Neural cell (in vitro differentiated cells): Measurements from ENCODE around the gene PRKD1. TPM values are rescaled to one million over a fixed set of nuclear protein-coding genes. Genes with fewer than 3 reads are reported as not detected.

Experiments used
- H2AFZ ChIP-seq: fragments of 200-600, 300-800 bp; sonication (generic), shearing (Covaris generic); 2 replicates; pipeline ENCODE4 v1.6.0; 2014; ENCODE audit warnings: low read depth, mild to moderate bottlenecking, antibody characterized with exemption, low read length, moderate library complexity
- H3F3A ChIP-seq: fragments of 200-600 bp; shearing (Covaris generic); 2 replicates; pipeline ENCODE4 v1.6.1; 2016; ENCODE audit warnings: mild to moderate bottlenecking, moderate library complexity, mixed read lengths, antibody characterized with exemption, low read length; ENCODE audit not compliant: insufficient read depth, poor library complexity, severe bottlenecking
- H3K27ac ChIP-seq: fragments of 200-600, 300-800 bp; sonication (generic), shearing (Covaris generic); 2 replicates; pipeline ENCODE4 v1.5.1; 2014; ENCODE audit warnings: mild to moderate bottlenecking, low read length, moderate library complexity
- H3K27me3 ChIP-seq: fragments of 300-800, 200-600 bp; sonication (generic), shearing (Covaris generic); 2 replicates; pipeline ENCODE4 v1.6.0; 2014; ENCODE audit warnings: mild to moderate bottlenecking, low read depth, low read length, moderate library complexity; ENCODE audit not compliant: insufficient read depth
- H3K36me3 ChIP-seq: fragments of 300-800, 200-600 bp; sonication (generic), shearing (Covaris generic); 2 replicates; pipeline ENCODE4 v1.5.1; 2014; ENCODE audit warnings: mild to moderate bottlenecking, antibody characterized with exemption, low read length, moderate library complexity; ENCODE audit not compliant: insufficient read depth
- H3K4me2 ChIP-seq: fragments of 300-800, 200-600 bp; sonication (generic), shearing (Covaris generic); 2 replicates; pipeline ENCODE4 v1.6.0; 2014; ENCODE audit warnings: mild to moderate bottlenecking, low read length
- H3K4me3 ChIP-seq: fragments of 300-800, 200-600 bp; sonication (generic), shearing (Covaris generic); 2 replicates; pipeline ENCODE4 v1.5.1; 2014; ENCODE audit warnings: mild to moderate bottlenecking, low read length, moderate library complexity
- H3K79me2 ChIP-seq: fragments of 200-600 bp; shearing (Covaris generic); replicated peaks from 2 replicates; pipeline ENCODE4 v1.6.0; 2014; ENCODE audit warnings: mild to moderate bottlenecking, low read length, moderate library complexity; ENCODE audit not compliant: insufficient read depth
- H3K9ac ChIP-seq: fragments of 300-800, 200-600 bp; sonication (generic), shearing (Covaris generic); 2 replicates; pipeline ENCODE4 v1.6.1; 2016; ENCODE audit warnings: mild to moderate bottlenecking, low read length, mixed read lengths
- H3K9me2 ChIP-seq: fragments of 200-600 bp; shearing (Covaris generic); 2 replicates; pipeline ENCODE4 v1.6.1; 2016; ENCODE audit warnings: mild to moderate bottlenecking, low read length, mixed read lengths; ENCODE audit not compliant: insufficient read depth
- H3K9me3 ChIP-seq: fragments of 200-600, 300-800 bp; sonication (generic), shearing (Covaris generic); 2 replicates; pipeline ENCODE4 v1.6.1; 2016; ENCODE audit warnings: mild to moderate bottlenecking, mixed run types, low read length, moderate library complexity, mixed read lengths
- H4K20me1 ChIP-seq: fragments of 200-600 bp; shearing (Covaris generic); 2 replicates; pipeline ENCODE4 v1.6.1; 2016; ENCODE audit warnings: mild to moderate bottlenecking, mixed run types; ENCODE audit not compliant: insufficient read depth
- EP300 ChIP-seq: fragments of 450-650 bp; conservative IDR thresholded peaks from 2 replicates; pipeline ENCODE4 v1.6.1; 2014; ENCODE audit warnings: antibody characterized with exemption, mild to moderate bottlenecking, moderate library complexity; ENCODE audit not compliant: poor library complexity, severe bottlenecking
- EZH2 ChIP-seq: fragments of 200-600, 300-800 bp; shearing (Covaris generic), sonication (generic); IDR thresholded peaks from 2 replicates; pipeline ENCODE4 v1.6.1; 2014; ENCODE audit warnings: antibody characterized with exemption, low read length, borderline replicate concordance, mild to moderate bottlenecking; ENCODE audit not compliant: insufficient read depth, poor library complexity, severe bottlenecking
- POLR2AphosphoS5 ChIP-seq: IDR thresholded peaks from 2 replicates; pipeline ENCODE4 v1.6.1; 2012
- RAD21 ChIP-seq: fragments of 450-650 bp; conservative IDR thresholded peaks from 2 replicates; pipeline ENCODE4 v1.6.1; 2014; ENCODE audit warnings: antibody characterized with exemption, mild to moderate bottlenecking, moderate library complexity
- REST ChIP-seq: IDR thresholded peaks from 2 replicates; pipeline ENCODE4 v1.6.1; 2012; ENCODE audit warnings: borderline replicate concordance
- SMC3 ChIP-seq: fragments of 450-650 bp; conservative IDR thresholded peaks from 2 replicates; pipeline ENCODE4 v1.6.1; 2014; ENCODE audit warnings: antibody characterized with exemption, mild to moderate bottlenecking, moderate library complexity; ENCODE audit not compliant: poor library complexity
- TAF1 ChIP-seq: IDR thresholded peaks from 2 replicates; pipeline ENCODE4 v1.6.1; 2012; ENCODE audit warnings: low read depth
- polyA plus RNA-seq: library from polyadenylated mRNA; depleted of rRNA; stranded (reverse); fragments of >200 nt; gene quantifications from 2 replicates; pipeline ENCODE4 v1.2.3, GENCODE V29; 2014
- TF ChIP-seq, protein P1 (sequence below): fragments of 450-650 bp; IDR thresholded peaks from 2 replicates; pipeline ENCODE4 v1.5.1; 2014; ENCODE audit warnings: antibody characterized with exemption, mild to moderate bottlenecking, moderate library complexity; ENCODE audit not compliant: poor library complexity, severe bottlenecking

PRKD1 gene
- polyA plus RNA-seq, 1 donor from 2014 or later, result 9.6 TPM

- TF ChIP-seq, protein P1, sequence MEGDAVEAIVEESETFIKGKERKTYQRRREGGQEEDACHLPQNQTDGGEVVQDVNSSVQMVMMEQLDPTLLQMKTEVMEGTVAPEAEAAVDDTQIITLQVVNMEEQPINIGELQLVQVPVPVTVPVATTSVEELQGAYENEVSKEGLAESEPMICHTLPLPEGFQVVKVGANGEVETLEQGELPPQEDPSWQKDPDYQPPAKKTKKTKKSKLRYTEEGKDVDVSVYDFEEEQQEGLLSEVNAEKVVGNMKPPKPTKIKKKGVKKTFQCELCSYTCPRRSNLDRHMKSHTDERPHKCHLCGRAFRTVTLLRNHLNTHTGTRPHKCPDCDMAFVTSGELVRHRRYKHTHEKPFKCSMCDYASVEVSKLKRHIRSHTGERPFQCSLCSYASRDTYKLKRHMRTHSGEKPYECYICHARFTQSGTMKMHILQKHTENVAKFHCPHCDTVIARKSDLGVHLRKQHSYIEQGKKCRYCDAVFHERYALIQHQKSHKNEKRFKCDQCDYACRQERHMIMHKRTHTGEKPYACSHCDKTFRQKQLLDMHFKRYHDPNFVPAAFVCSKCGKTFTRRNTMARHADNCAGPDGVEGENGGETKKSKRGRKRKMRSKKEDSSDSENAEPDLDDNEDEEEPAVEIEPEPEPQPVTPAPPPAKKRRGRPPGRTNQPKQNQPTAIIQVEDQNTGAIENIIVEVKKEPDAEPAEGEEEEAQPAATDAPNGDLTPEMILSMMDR, result no peak
- Histone ChIP-seq H3K27ac (no peak overlapping the region), H3F3A (no peaks in the 10 kb centered on the region), H3K79me2 (peaks cover 7% of the 10 kb centered on the region), H3K36me3 (no peaks in the 10 kb centered on the region), H2AFZ (no peak overlapping the region), H3K9ac (no peak overlapping the region), H3K9me2 (no peaks in the 10 kb centered on the region), H3K27me3 (no peaks in the 10 kb centered on the region), H3K4me3 (no peak overlapping the region), H4K20me1 (no peaks in the 10 kb centered on the region), H3K9me3 (no peaks in the 10 kb centered on the region), H3K4me2 (peak overlapping the region; percentile 0)
Measured at GRCh38 chr14:29822430-29822709, 105.3 kb downstream of the PRKD1 start.

- TF ChIP-seq, protein P1, result no peak
- TF ChIP-seq POLR2AphosphoS5, result peak; percentile 93
- peak overlapping the region; percentile 0 for H3K4me2 ChIP-seq
- no peaks in the 10 kb centered on the region for H3K36me3 ChIP-seq
Measured at GRCh38 chr14:29821661-29822429, 105.8 kb downstream of the PRKD1 start.

DNA sequence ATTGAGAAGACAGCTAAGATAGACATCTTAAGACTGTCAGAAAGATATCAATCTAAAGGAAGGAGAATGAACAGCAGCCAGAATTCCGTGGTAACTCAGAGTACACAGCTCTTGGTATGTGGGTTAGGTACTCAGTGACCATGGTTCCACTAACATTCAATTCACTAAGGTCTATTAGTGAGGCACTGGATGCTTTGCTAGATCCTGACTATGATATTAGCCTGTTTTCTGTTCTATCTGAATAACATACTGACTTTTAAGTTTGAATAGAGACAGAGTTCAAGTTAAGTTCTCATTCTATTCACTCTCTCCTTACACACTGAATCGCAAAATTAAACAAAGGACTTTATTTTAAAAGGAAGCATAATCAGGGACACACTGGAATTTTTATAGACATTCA lies 106.4 kb downstream of the PRKD1 start:
- peak overlapping the region; percentile 0 for H3K4me2 ChIP-seq
- no peak overlapping the region for H3K9ac ChIP-seq
- peak overlapping the region; percentile 34 for H3K27ac ChIP-seq
- no peaks in the 10 kb centered on the region for H3K9me3 ChIP-seq
- no peaks in the 10 kb centered on the region for H3K9me2 ChIP-seq
- no peak for TF ChIP-seq POLR2AphosphoS5
- TF ChIP-seq EP300, result peak; percentile 43
- peak overlapping the region; percentile 17 for H3K4me3 ChIP-seq
- no peak overlapping the region for H2AFZ ChIP-seq
- no peaks in the 10 kb centered on the region for H3K36me3 ChIP-seq
- no peaks in the 10 kb centered on the region for H3K27me3 ChIP-seq
- H3K79me2 ChIP-seq, result peaks cover 7% of the 10 kb centered on the region
- H3F3A ChIP-seq, result no peaks in the 10 kb centered on the region
- no peaks in the 10 kb centered on the region for H4K20me1 ChIP-seq

More at GRCh38 chr14:29821661-29822429, 105.8 kb downstream of the PRKD1 start:
- no peaks in the 10 kb centered on the region for H3K9me3 ChIP-seq
- H3K4me3 ChIP-seq, result peak overlapping the region; percentile 17
- peak overlapping the region; percentile 34 for H3K27ac ChIP-seq
- H3K9me2 ChIP-seq, result no peaks in the 10 kb centered on the region
- H3K79me2 ChIP-seq, result peaks cover 7% of the 10 kb centered on the region
- H4K20me1 ChIP-seq, result no peaks in the 10 kb centered on the region
- no peaks in the 10 kb centered on the region for H3F3A ChIP-seq
- H3K27me3 ChIP-seq, result no peaks in the 10 kb centered on the region
- H3K9ac ChIP-seq, result no peak overlapping the region
- no peak overlapping the region for H2AFZ ChIP-seq

DNA sequence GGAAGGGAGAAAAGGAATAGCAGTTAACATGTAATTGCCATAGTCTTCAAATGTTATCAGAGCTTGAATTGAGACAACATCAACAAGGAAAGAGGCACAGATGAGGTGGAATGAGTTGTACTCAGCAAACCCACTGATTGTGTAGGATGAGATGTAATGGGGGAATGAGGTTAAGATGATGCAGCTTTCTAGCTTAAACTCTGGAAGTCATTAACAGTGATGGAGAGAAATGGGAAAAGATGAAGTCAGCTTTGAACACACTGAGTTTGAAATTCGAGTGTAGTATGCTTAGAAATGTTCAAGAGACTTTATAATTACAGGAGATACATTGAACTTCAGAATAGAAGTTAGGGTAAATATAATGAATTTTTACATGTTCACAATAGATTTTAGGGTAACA lies 106.9 kb downstream of the PRKD1 start:
- Histone ChIP-seq H2AFZ (no peak overlapping the region), H4K20me1 (no peaks in the 10 kb centered on the region), H3F3A (no peaks in the 10 kb centered on the region), H3K27me3 (no peaks in the 10 kb centered on the region), H3K9ac (no peak overlapping the region), H3K79me2 (peaks cover 7% of the 10 kb centered on the region), H3K9me3 (no peaks in the 10 kb centered on the region), H3K4me2 (no peak overlapping the region), H3K27ac (no peak overlapping the region), H3K9me2 (no peaks in the 10 kb centered on the region), H3K4me3 (no peak overlapping the region), H3K36me3 (no peaks in the 10 kb centered on the region)
- TF ChIP-seq TAF1, result no peak
- TF ChIP-seq SMC3, result no peak
- no peak for TF ChIP-seq POLR2AphosphoS5
- TF ChIP-seq EP300, result no peak
- TF ChIP-seq REST, result no peak
- TF ChIP-seq RAD21, result no peak
- TF ChIP-seq EZH2, result no peak
